OCI-LY7 (cell line): ENCODE data around the gene ZNF443. TPM values are rescaled to one million over a fixed set of nuclear protein-coding genes. Genes with fewer than 3 reads are reported as not detected.
"Not testable (repeated sequence)": the region's sequence is repeated elsewhere in the genome, so short reads cannot be mapped to it uniquely, and the experiment has no call there.

Source experiments
- BruUV-seq: library from RNA; stranded (reverse); fragments of 400-500 nt; replicated peaks from 2 replicates; lab custom pipeline; 2021; lab: Mats Ljungman, UMichigan
- CTCF ChIA-PET: fragments of 300-600 bp; sonication (Branson Sonifier 250); formaldehyde crosslinking; loops from one replicate; lab custom pipeline; 2022; ENCODE audit warnings: antibody characterized with exemption; ENCODE audit not compliant: unreplicated experiment; lab: Charles Lee
- POLR2A ChIA-PET: fragments of 300-600 bp; sonication (Branson Sonifier 250); formaldehyde crosslinking; loops from one replicate; lab custom pipeline; 2022; ENCODE audit warnings: antibody characterized with exemption; lab: Charles Lee
- DNase-seq: peaks from one replicate; pipeline ENCODE4 v3.0.0-alpha.2; 2015; ENCODE audit warnings: low spot score
- H2AFZ ChIP-seq: fragments of 200-600 bp; sonication (generic), shearing (Covaris generic); 2 replicates; pipeline ENCODE4 v1.6.1; 2014; ENCODE audit warnings: mild to moderate bottlenecking, antibody characterized with exemption, low read length, moderate library complexity
- H3K27ac ChIP-seq: fragments of 200-600 bp; sonication (generic); 2 replicates; pipeline ENCODE4 v1.5.1; 2014; ENCODE audit warnings: mixed run types, low read depth, mild to moderate bottlenecking, moderate library complexity, low read length, inconsistent platforms; ENCODE audit not compliant: poor library complexity, severe bottlenecking
- H3K36me3 ChIP-seq: fragments of 200-600 bp; sonication (generic); 2 replicates; pipeline ENCODE4 v1.6.1; 2014; ENCODE audit warnings: mild to moderate bottlenecking, antibody characterized with exemption, low read length, moderate library complexity, mixed read lengths; ENCODE audit not compliant: insufficient read depth
- H3K4me1 ChIP-seq: fragments of 200-600 bp; sonication (generic); 2 replicates; pipeline ENCODE4 v1.5.1; 2014; ENCODE audit warnings: mild to moderate bottlenecking, low read length; ENCODE audit not compliant: insufficient read depth, poor library complexity, severe bottlenecking
- H3K4me2 ChIP-seq: fragments of 200-600 bp; sonication (generic); 2 replicates; pipeline ENCODE4 v1.6.1; 2014; ENCODE audit warnings: mild to moderate bottlenecking, low read length
- H3K4me3 ChIP-seq: fragments of 200-600 bp; sonication (generic); 2 replicates; pipeline ENCODE4 v1.5.1; 2014; ENCODE audit warnings: mild to moderate bottlenecking, low read depth, low read length; ENCODE audit not compliant: poor library complexity, severe bottlenecking
- H3K79me2 ChIP-seq: fragments of 200-600 bp; sonication (generic); 2 replicates; pipeline ENCODE4 v1.6.1; 2016; ENCODE audit warnings: low read depth, mild to moderate bottlenecking, low read length, moderate library complexity, mixed read lengths; ENCODE audit not compliant: insufficient read depth
- H3K9me2 ChIP-seq: fragments of 200-600 bp; sonication (generic); 2 replicates; pipeline ENCODE4 v1.6.1; 2016; ENCODE audit warnings: mild to moderate bottlenecking, low read length, mixed read lengths; ENCODE audit not compliant: insufficient read depth
- H3K9me3 ChIP-seq: fragments of 200-600 bp; sonication (generic); 2 replicates; pipeline ENCODE4 v1.6.1; 2014; ENCODE audit warnings: mild to moderate bottlenecking, mixed run types, low read length, mixed read lengths
- H4K20me1 ChIP-seq: fragments of 200-600 bp; sonication (generic); 2 replicates; pipeline ENCODE4 v1.6.1; 2014; ENCODE audit warnings: mild to moderate bottlenecking, antibody characterized with exemption, low read length, moderate library complexity, mixed read lengths; ENCODE audit not compliant: insufficient read depth
- CTCF ChIP-seq: fragments of 200-600 bp; sonication (generic); conservative IDR thresholded peaks from 2 replicates; pipeline ENCODE4 v1.5.1; 2014; ENCODE audit warnings: mild to moderate bottlenecking, antibody characterized with exemption, low read length, moderate library complexity, mixed read lengths
- EZH2phosphoT487 ChIP-seq: fragments of 200-600 bp; sonication (generic); IDR thresholded peaks from 2 replicates; pipeline ENCODE4 v1.6.1; 2018; ENCODE audit warnings: low read depth, borderline replicate concordance, mild to moderate bottlenecking, mixed run types, antibody characterized with exemption, low read length, moderate library complexity, mixed read lengths
- intact Hi-C: fragments of 100-400 bp; cut with micrococcal nuclease; formaldehyde crosslinking; loops from one replicate; pipeline ENCODE4 v1.10.0; 2022; ENCODE audit not compliant: unreplicated experiment
- total RNA-seq, 2 experiments: library from RNA; depleted of rRNA in 1 of 2; stranded (reverse); fragments of >200 nt in 1 of 2; shearing (Covaris generic) in 1 of 2; gene quantifications; 2 replicates each; pipeline ENCODE4 v1.2.3, GENCODE V29; 2014 to 2022

Gene ZNF443
- total RNA-seq, 2 experiments from 2014 or later, result 2.6 to 4.5 TPM

GRCh38 chr19:12450844-12451243 is 10.0 kb upstream of the ZNF443 start:
- no TSS peak for BruUV-seq
- intact Hi-C loops, result no loop called here
- ChIA-PET CTCF (no interaction called here), POLR2A (no interaction called here)
- no peaks in the 10 kb centered on the region for H4K20me1 ChIP-seq
- H3K9me3 ChIP-seq, result no peaks in the 10 kb centered on the region
- no peak overlapping the region for H3K4me2 ChIP-seq
- H3K79me2 ChIP-seq, result no peaks in the 10 kb centered on the region
- no peaks in the 10 kb centered on the region for H3K36me3 ChIP-seq
- H2AFZ ChIP-seq, result no peak overlapping the region
- H3K9me2 ChIP-seq, result no peaks in the 10 kb centered on the region
- TF ChIP-seq CTCF (no peak), EZH2phosphoT487 (no peak)
- H3K4me3 ChIP-seq, result no peak overlapping the region
- DNase-seq, result no peak
- H3K4me1 ChIP-seq, result no peaks in the 10 kb centered on the region
- H3K27ac ChIP-seq, result no peak overlapping the region

- TF ChIP-seq EZH2phosphoT487, result no peak
- TF ChIP-seq CTCF, result no peak
- Histone ChIP-seq H3K4me1 (no peaks in the 10 kb centered on the region), H4K20me1 (no peaks in the 10 kb centered on the region), H2AFZ (no peak overlapping the region), H3K4me2 (no peak overlapping the region), H3K9me3 (no peaks in the 10 kb centered on the region), H3K4me3 (no peak overlapping the region), H3K36me3 (no peaks in the 10 kb centered on the region), H3K9me2 (no peaks in the 10 kb centered on the region), H3K27ac (no peak overlapping the region), H3K79me2 (no peaks in the 10 kb centered on the region)
- intact Hi-C loops, result no loop called here
- ChIA-PET CTCF (no interaction called here), POLR2A (no interaction called here)
- DNase-seq, result no peak
- BruUV-seq, result no TSS peak
These were observed 8.0 kb upstream of the ZNF443 start for GRCh38 chr19:12448808-12449207.

GRCh38 chr19:12439686-12440540 is 908 bp downstream of the ZNF443 start:
- H4K20me1 ChIP-seq, BruUV-seq, H3K36me3 ChIP-seq, H3K79me2 ChIP-seq, H3K9me2 ChIP-seq, H3K4me1 ChIP-seq, POLR2A ChIA-PET, CTCF ChIA-PET, H3K9me3 ChIP-seq, H3K27ac ChIP-seq: not testable (repeated sequence)
- H2AFZ ChIP-seq, result peak overlapping the region; percentile 55; the same call in 1 of the 2 replicates
- peak overlapping the region; percentile 100 for H3K4me2 ChIP-seq
- H3K4me3 ChIP-seq, result peak overlapping the region; percentile 77
- DNase-seq, result peak; percentile 23
- intact Hi-C loops, result loop anchor here (2.0 to 5.0 kb wide), 2 partner anchors 38 to 55 kb away; partner anchors contain the start of gene ZNF799

- DNase-seq, H3K9me2 ChIP-seq, H4K20me1 ChIP-seq, H3K9me3 ChIP-seq, H3K4me1 ChIP-seq, intact Hi-C loops, H3K4me3 ChIP-seq, H3K4me2 ChIP-seq, CTCF ChIA-PET, H2AFZ ChIP-seq, H3K27ac ChIP-seq, H3K79me2 ChIP-seq, H3K36me3 ChIP-seq, POLR2A ChIA-PET, BruUV-seq: not testable (repeated sequence)
These were observed 10.0 kb downstream of the ZNF443 start for GRCh38 chr19:12430726-12431299.
